Endothelial cell of hepatic sinusoid (primary cell): ENCODE measurements around the gene ADAMTS13.
"Not testable (repeated sequence)": the region's sequence is repeated elsewhere in the genome, so short reads cannot be mapped to it uniquely, and the experiment has no call there.

ENCODE experiments used
- in situ Hi-C: cut with HindIII; loops from 2 replicates; pipeline ENCODE4 v1.10.0; 2017; ENCODE audit warnings: low sequenced_read_pairs

Gene ADAMTS13

DNA sequence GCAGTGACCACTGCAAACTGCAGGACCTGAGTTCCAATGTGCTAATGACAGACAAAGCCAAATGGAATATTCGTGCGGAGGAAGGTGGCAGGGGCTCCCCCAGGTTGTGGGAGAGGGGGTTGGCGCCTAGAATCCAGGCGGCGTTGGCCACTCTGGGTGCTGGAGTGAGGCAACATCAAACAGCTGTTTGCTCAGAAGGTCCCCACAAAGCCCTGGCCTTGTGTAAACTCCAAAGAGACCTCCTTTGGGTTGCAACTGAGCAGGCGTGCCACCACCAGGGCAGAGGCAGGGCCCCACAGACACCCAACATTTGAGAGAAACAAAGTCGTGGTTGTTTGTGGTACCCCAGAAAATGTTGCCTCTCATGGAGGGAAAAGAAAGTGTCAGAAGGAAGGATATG, 31.5 kb upstream of the ADAMTS13 start:
- in situ Hi-C loops = no loop called here

GRCh38 chr9:133391449-133391848, 30.7 kb upstream of the ADAMTS13 start:
- in situ Hi-C loops = not testable (repeated sequence)

GRCh38 chr9:133392308-133392707, 29.9 kb upstream of the ADAMTS13 start:
- in situ Hi-C loops = not testable (repeated sequence)

- in situ Hi-C loops = no loop called here
These were observed 28.8 kb upstream of the ADAMTS13 start for GRCh38 chr9:133393399-133393798.

DNA sequence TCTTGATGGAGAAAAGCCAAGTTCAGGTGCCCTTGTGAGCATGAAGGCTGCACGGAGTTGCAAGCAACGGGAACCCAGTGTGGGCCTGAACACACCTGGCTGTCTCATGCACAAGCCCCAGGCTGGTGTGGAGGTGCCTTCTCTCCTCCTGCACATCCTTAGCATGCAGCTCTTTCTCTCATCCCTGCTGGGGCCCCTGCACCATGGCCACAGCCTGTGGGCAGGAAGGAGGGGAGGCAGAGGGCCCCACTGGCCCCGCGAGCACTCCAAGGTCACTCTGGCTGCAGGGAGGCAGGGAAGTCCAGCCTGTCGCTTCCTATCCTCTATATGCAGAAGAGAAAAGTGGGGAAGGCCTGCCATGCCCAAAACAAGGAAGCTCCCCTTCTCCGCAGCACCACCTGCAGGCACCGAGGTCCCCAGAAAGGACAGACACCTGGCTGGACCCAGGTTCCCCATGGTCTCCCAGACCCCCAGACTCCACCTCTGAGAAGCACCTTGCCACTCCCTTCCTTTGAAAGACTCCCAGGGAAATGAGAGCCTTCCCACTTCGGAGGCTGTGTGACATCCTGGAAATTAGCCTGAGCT, 27.4 kb upstream of the ADAMTS13 start:
- in situ Hi-C loops = no loop called here

- in situ Hi-C loops = no loop called here
These were observed 25.2 kb upstream of the ADAMTS13 start for GRCh38 chr9:133396952-133397351.

DNA sequence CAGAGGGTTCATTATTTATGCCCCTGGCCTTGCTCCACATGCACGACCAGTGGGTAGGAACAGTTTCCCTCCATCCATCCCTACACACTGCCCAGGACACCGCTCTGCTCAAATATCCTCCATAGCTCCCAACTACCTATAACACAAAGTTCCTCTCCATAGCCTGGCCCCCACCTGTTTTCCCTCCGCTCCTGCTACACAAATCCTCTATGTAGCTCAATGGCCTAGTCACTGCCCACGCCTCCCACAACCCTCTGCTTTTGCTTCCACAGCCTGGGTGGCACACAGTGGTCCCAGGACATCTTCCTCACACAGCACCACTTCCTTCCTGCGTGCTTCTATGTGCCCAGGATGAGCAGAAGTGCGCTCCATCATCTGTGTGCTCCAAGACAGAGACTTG, 24.8 kb upstream of the ADAMTS13 start:
- in situ Hi-C loops = no loop called here

GRCh38 chr9:133397895-133398294, 24.3 kb upstream of the ADAMTS13 start:
- in situ Hi-C loops = no loop called here

GRCh38 chr9:133400292-133400691, 21.9 kb upstream of the ADAMTS13 start:
- in situ Hi-C loops = no loop called here

DNA sequence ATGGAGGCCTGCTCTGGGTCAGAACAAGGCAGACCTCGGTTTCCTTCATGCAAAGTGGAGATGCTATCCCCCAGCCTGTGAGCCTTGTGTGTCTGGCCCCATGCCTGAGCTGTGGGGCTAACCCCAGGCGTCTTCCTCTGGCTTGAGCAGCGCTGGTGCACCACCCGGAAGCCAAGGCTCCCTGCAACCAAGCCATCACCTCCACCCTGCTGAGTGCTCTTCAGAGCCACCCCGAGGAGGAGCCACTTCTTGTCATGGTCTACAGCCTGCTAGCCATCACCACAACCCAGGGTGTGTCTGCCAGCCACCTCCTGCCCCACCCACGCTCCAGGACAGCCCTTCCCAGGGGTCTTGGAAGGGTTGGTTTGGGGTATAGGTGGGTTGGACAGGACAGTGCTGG, 20.6 kb upstream of the ADAMTS13 start:
- in situ Hi-C loops = no loop called here

DNA sequence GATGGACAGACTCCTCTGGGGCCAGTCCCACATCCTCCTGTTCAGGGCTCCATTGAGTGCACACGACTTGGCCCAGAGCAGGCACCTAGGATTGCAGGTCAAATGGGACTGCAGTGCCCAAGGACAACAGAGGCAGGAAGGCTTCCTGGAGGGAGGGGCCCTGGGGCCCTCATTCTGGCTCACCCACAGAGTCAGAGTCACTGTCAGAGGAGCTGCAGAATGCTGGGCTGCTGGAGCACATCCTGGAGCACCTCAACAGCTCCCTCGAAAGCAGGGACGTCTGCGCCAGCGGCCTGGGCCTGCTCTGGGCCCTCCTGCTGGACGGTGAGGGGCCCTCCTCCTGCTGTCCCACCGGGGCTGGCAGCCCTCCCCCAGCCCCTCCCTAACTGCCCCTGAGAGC, 19.5 kb upstream of the ADAMTS13 start:
- in situ Hi-C loops = no loop called here

DNA sequence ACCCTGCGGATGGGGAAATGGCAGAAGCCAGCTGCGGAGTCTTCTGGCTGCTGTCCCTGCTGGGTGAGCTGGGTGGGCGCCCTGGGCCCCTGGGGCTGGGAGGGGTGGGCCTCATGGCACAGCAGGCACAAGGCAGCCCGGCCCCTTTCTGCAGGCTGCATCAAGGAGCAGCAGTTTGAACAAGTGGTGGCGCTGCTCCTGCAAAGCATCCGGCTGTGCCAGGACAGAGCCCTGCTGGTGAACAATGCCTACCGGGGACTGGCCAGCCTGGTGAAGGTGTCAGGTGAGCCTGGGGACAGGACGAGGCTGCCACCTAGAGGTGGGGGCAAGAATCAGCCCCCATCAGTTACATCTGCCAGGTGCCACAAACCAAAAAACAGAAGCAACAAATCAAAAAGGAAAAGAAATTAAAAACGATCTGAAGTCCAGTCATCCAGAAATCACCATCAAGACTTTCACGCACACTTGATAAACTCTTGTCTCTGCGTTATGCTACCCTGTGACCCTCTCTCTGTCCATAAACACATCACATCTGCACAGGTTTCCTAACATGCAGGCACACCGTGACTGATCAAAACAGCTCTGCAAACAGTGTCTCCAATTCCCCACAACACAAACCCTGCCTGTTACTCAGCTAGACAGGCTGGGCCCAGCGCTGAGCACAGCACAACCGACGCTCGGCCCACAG, 18.3 kb upstream of the ADAMTS13 start:
- in situ Hi-C loops = no loop called here

DNA sequence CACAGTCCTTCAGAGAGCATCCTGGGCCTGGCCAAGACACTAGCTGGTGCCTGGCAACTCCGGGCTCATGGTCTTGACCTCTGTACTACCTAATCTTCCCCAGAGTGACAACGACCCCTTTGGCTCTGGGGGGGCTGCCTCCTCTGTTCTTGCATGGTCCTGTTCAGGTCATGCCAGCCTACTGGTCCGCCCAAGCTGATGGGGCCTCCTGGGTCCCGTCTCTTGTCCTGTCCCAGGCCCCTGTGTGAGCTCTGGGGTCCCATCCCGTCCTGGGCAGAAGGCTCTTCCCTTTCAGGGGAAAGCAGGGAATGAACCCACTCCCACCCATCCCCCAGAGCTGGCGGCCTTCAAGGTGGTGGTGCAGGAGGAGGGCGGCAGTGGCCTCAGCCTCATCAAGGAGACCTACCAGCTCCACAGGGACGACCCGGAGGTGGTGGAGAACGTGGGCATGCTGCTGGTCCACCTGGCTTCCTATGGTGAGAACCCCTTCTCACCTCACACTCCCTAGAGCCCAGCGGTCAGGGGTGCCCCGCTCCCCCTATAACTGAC, 17.6 kb upstream of the ADAMTS13 start:
- in situ Hi-C loops = no loop called here

- in situ Hi-C loops = no loop called here
These were observed 16.4 kb upstream of the ADAMTS13 start for GRCh38 chr9:133405508-133406438.

GRCh38 chr9:133406480-133407307, 15.5 kb upstream of the ADAMTS13 start:
- in situ Hi-C loops = no loop called here

GRCh38 chr9:133408042-133408441, 14.1 kb upstream of the ADAMTS13 start:
- in situ Hi-C loops = no loop called here

DNA sequence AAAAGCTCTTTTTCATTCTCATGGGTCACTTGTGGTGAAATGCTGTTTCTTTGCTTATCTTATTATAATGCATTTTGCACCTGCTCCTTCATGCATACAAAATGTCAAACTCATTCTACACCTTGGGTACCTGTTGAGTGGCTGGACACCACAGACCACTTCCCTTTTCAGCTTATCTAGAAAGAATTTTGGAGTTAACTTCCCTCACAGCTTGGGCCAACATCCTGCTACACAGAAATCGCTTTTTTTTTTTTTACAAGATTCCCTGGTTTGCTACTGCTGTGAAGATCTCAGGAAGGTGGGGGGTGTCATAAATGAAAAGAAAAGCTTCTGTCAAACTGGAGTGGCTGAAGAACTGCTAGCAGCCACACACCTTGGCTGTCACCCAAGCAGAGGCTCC, 7.0 kb upstream of the ADAMTS13 start:
- in situ Hi-C loops = loop anchor here (5.0 kb wide), 3 partner anchors 38 to 77 kb away; partner anchors contain the start of genes STKLD1 and SURF4

DNA sequence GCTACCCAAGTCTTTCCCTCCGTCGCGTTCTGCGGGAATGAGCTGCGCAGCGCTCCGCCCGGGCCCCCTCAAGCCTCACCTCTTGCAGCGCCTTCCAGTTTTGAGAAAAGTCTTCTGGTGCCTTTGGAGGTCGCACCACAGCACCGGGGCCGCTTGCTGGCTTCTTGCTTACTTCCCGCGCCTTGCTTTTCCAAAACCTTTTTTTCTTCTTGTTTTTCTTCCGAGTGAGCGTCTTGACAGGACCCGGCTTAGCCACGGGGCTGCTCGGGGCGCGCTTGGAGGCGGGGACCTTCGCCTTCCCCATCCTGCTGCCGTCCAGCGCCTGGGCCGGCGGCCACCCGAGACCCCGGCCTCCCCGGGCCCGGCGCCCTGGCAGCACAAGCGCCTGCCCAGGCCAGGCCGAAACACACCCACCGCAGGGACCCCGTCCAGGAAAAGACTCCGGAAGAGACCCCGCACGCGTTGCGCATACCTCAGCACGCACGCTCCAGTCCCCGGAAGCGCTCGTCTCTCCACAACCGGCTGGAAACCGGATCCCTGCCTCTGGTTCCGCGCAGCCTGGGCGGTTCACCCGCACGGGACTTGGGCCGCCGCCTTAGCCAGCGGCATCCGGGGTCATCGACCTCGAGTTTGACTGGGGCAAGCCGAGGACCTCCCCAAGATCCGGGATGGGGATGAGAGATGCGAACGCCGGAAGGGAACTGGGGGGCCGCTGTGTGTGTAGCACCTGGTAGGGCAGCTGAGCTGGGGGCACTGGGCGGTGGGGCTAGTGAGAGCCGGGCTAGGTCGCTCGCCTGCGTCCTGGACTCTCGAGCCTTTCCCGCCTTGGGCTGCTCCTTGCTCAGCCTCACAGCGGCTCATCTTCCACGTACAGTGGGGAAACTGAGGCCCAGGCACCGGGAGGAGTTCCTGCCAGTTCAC, 4.4 kb upstream of the ADAMTS13 start, which contains the start of gene REXO4:
TSS of gene REXO4 (minus strand) at position 470 of the 921 bp plus-strand sequence. CDS start at position 304, 166 bp downstream.
- in situ Hi-C loops = loop anchor here (5.0 kb wide), 3 partner anchors 40 to 74 kb away; partner anchors contain the start of genes STKLD1 and SURF4

DNA sequence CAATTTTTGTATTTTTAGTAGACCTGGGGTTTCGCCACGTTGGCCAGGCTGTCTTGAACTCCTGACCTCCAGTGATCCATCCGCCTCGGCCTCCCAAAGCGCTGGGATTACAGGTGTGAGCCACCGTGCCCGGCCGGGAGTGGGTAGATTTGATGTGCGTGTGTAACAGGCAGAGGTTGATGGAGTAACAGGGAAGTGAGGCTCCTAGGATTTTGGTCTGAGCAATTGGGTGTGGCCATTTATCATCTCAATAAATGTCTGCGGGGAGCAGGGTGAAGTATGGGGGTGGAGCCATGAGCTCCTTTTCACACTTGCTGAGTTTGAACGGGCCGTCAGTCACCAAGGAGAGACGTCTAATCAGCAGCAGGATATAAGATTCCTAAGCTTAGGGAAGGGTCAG, 3.2 kb upstream of the ADAMTS13 start:
- in situ Hi-C loops = loop anchor here (5.0 kb wide), 3 partner anchors 42 to 73 kb away; partner anchors contain the start of genes STKLD1 and SURF4
